SK-N-DZ (cell line): Measurements from ENCODE around the gene ZCCHC7. TPM values are rescaled to one million over a fixed set of nuclear protein-coding genes. Genes with fewer than 3 reads are reported as not detected.
A peak's percentile ranks its signal among the peaks of the same experiment; 100 is the strongest.
"Not testable (repeated sequence)": the region's sequence is repeated elsewhere in the genome, so short reads cannot be mapped to it uniquely, and the experiment has no call there.

Experiments used
- DNase-seq: peaks from one replicate; pipeline ENCODE4 v3.0.0-alpha.2; 2015; ENCODE audit warnings: low spot score
- polyA plus RNA-seq, 2 experiments: library from polyadenylated mRNA; depleted of rRNA; stranded (reverse); fragments of >200 nt; gene quantifications; 2 replicates each; pipeline ENCODE4 v1.2.3, GENCODE V29; 2014

Gene ZCCHC7
- polyA plus RNA-seq (2014; cell fraction: cytosol; rRNA removed) = 12.8 and 13.3 TPM in 2 replicates
- polyA plus RNA-seq (2014; cell fraction: nucleus; rRNA removed) = 9.5 and 11.5 TPM in 2 replicates

- peak; percentile 98 for DNase-seq
Observed at GRCh38 chr9:37119907-37120842, at the start of gene ZCCHC7. Gene ZCCHC7 (plus strand): TSS chr9:37120574.

- not testable (repeated sequence) for DNase-seq
Observed at GRCh38 chr9:37074790-37075189, 45.6 kb upstream of the ZCCHC7 start.

GRCh38 chr9:37079370-37080164, 40.8 kb upstream of the ZCCHC7 start:
- DNase-seq = peak; percentile 98

- not testable (repeated sequence) for DNase-seq
Observed at GRCh38 chr9:37080165-37080628, 40.2 kb upstream of the ZCCHC7 start.

GRCh38 chr9:37081507-37081906, 38.9 kb upstream of the ZCCHC7 start:
- not testable (repeated sequence) for DNase-seq

- peak; percentile 37 for DNase-seq
Observed at GRCh38 chr9:37082214-37082765, 38.1 kb upstream of the ZCCHC7 start.

GRCh38 chr9:37083654-37084053, 36.7 kb upstream of the ZCCHC7 start:
- no peak for DNase-seq

GRCh38 chr9:37085233-37085632, 35.1 kb upstream of the ZCCHC7 start:
- DNase-seq = no peak

- not testable (repeated sequence) for DNase-seq
Observed at GRCh38 chr9:37092714-37093295, 27.6 kb upstream of the ZCCHC7 start.

GRCh38 chr9:37094751-37095150, 25.6 kb upstream of the ZCCHC7 start:
- no peak for DNase-seq

GRCh38 chr9:37096628-37097027, 23.7 kb upstream of the ZCCHC7 start:
- no peak for DNase-seq

GRCh38 chr9:37097294-37097693, 23.1 kb upstream of the ZCCHC7 start:
- DNase-seq = no peak

GRCh38 chr9:37100327-37100726, 20.0 kb upstream of the ZCCHC7 start:
- DNase-seq = no peak

- DNase-seq = no peak
Observed at GRCh38 chr9:37100741-37101140, 19.6 kb upstream of the ZCCHC7 start.

- DNase-seq = no peak
Observed at GRCh38 chr9:37102486-37102885, 17.9 kb upstream of the ZCCHC7 start.

- no peak for DNase-seq
Observed at GRCh38 chr9:37104183-37104889, 16.0 kb upstream of the ZCCHC7 start.

GRCh38 chr9:37105234-37105633, 15.1 kb upstream of the ZCCHC7 start:
- no peak for DNase-seq

GRCh38 chr9:37107701-37108100, 12.7 kb upstream of the ZCCHC7 start:
- DNase-seq = no peak

- not testable (repeated sequence) for DNase-seq
Observed at GRCh38 chr9:37114442-37114841, 5.9 kb upstream of the ZCCHC7 start.

GRCh38 chr9:37117956-37118355, 2.4 kb upstream of the ZCCHC7 start:
- no peak for DNase-seq

GRCh38 chr9:37119360-37119759, 1.0 kb upstream of the ZCCHC7 start:
- no peak for DNase-seq
